ENCODE data around the gene UEVLD.

UEVLD gene

GRCh38 chr11:18536209-18536608 lies 52.3 kb downstream of the UEVLD start:
- Histone ChIP-seq H3K27ac (ENCODE audit: low read depth, low read length, severe bottlenecking) (no peak overlapping the region), H3K4me3 (ENCODE audit: extremely low read depth, insufficient read depth, low read length, poor library complexity, severe bottlenecking) (no peak overlapping the region), H3K36me3 (ENCODE audit: control insufficient read depth, insufficient read depth, low read length) (peaks cover 30% of the 10 kb centered on the region), H3K4me1 (ENCODE audit: control insufficient read depth, insufficient read depth, low read length, poor library complexity, severe bottlenecking) (no peaks in the 10 kb centered on the region), H3K9me3 (ENCODE audit: control insufficient read depth, low read length) (no peaks in the 10 kb centered on the region)
- WGBS, 2 experiments (ENCODE audit: insufficient coverage in 2 of 2) = 71 to 92% methylated on average over 1 of the region's 1 CpG

GRCh38 chr11:18534245-18534644 lies 54.3 kb downstream of the UEVLD start:
- WGBS, 2 experiments (ENCODE audit: insufficient coverage in 2 of 2) = no CpG with 5 or more reads among the region's 1 CpG
- H3K4me1 ChIP-seq (ENCODE audit: control insufficient read depth, insufficient read depth, low read length, poor library complexity, severe bottlenecking) = no peaks in the 10 kb centered on the region
- peaks cover 30% of the 10 kb centered on the region for H3K36me3 ChIP-seq (ENCODE audit: control insufficient read depth, insufficient read depth, low read length)
- no peak overlapping the region for H3K27ac ChIP-seq (ENCODE audit: low read depth, low read length, severe bottlenecking)
- H3K9me3 ChIP-seq (ENCODE audit: control insufficient read depth, low read length) = no peaks in the 10 kb centered on the region
- H3K4me3 ChIP-seq (ENCODE audit: extremely low read depth, insufficient read depth, low read length, poor library complexity, severe bottlenecking) = no peak overlapping the region

GRCh38 chr11:18533365-18533764 lies 55.2 kb downstream of the UEVLD start:
- peaks cover 27% of the 10 kb centered on the region for H3K36me3 ChIP-seq (ENCODE audit: control insufficient read depth, insufficient read depth, low read length)
- no peak overlapping the region for H3K27ac ChIP-seq (ENCODE audit: low read depth, low read length, severe bottlenecking)

GRCh38 chr11:18527512-18527911 lies 61.0 kb downstream of the UEVLD start:
- peaks cover 20% of the 10 kb centered on the region for H3K36me3 ChIP-seq (ENCODE audit: control insufficient read depth, insufficient read depth, low read length)
- H3K9me3 ChIP-seq (ENCODE audit: control insufficient read depth, low read length) = no peaks in the 10 kb centered on the region
- 64 to 67% methylated on average over 4 of the region's 5 CpGs for WGBS, 2 experiments (ENCODE audit: insufficient coverage in 2 of 2)
- H3K4me1 ChIP-seq (ENCODE audit: control insufficient read depth, insufficient read depth, low read length, poor library complexity, severe bottlenecking) = no peaks in the 10 kb centered on the region
- H3K4me3 ChIP-seq (ENCODE audit: extremely low read depth, insufficient read depth, low read length, poor library complexity, severe bottlenecking) = peak overlapping the region; percentile 80
- H3K27ac ChIP-seq (ENCODE audit: low read depth, low read length, severe bottlenecking) = peak overlapping the region; percentile 98

More at GRCh38 chr11:18533365-18533764, 55.2 kb downstream of the UEVLD start:
- WGBS, 2 experiments (ENCODE audit: insufficient coverage in 2 of 2) = 90 to 100% methylated on average over 2 of the region's 3 CpGs
- Histone ChIP-seq H3K4me1 (ENCODE audit: control insufficient read depth, insufficient read depth, low read length, poor library complexity, severe bottlenecking) (no peaks in the 10 kb centered on the region), H3K4me3 (ENCODE audit: extremely low read depth, insufficient read depth, low read length, poor library complexity, severe bottlenecking) (no peak overlapping the region), H3K9me3 (ENCODE audit: control insufficient read depth, low read length) (no peaks in the 10 kb centered on the region)

GRCh38 chr11:18526521-18527296 lies 61.8 kb downstream of the UEVLD start, which contains the start of gene TSG101:
TSS of gene TSG101 (minus strand) at chr11:18526942. CDS start at chr11:18526816, 126 bp downstream.
- no peaks in the 10 kb centered on the region for H3K9me3 ChIP-seq (ENCODE audit: control insufficient read depth, low read length)
- H3K36me3 ChIP-seq (ENCODE audit: control insufficient read depth, insufficient read depth, low read length) = peaks cover 26% of the 10 kb centered on the region
- H3K4me3 ChIP-seq (ENCODE audit: extremely low read depth, insufficient read depth, low read length, poor library complexity, severe bottlenecking) = peak within 1 kb of the TSS; percentile 80
- WGBS, 2 experiments (ENCODE audit: insufficient coverage in 2 of 2) = 0 to 1% methylated on average over 44 to 51 of the region's 57 CpGs
- H3K27ac ChIP-seq (ENCODE audit: low read depth, low read length, severe bottlenecking) = peak within 1 kb of the TSS; percentile 98
- no peaks in the 10 kb centered on the region for H3K4me1 ChIP-seq (ENCODE audit: control insufficient read depth, insufficient read depth, low read length, poor library complexity, severe bottlenecking)

- Histone ChIP-seq H3K27ac (ENCODE audit: low read depth, low read length, severe bottlenecking) (peak overlapping the region; percentile 98), H3K4me3 (ENCODE audit: extremely low read depth, insufficient read depth, low read length, poor library complexity, severe bottlenecking) (peak overlapping the region; percentile 80), H3K9me3 (ENCODE audit: control insufficient read depth, low read length) (no peaks in the 10 kb centered on the region), H3K4me1 (ENCODE audit: control insufficient read depth, insufficient read depth, low read length, poor library complexity, severe bottlenecking) (no peaks in the 10 kb centered on the region), H3K36me3 (ENCODE audit: control insufficient read depth, insufficient read depth, low read length) (peaks cover 28% of the 10 kb centered on the region)
- WGBS, 2 experiments (ENCODE audit: insufficient coverage in 2 of 2) = 0% methylated on average over 1 to 2 of the region's 8 CpGs
These were observed 62.4 kb downstream of the UEVLD start for GRCh38 chr11:18526130-18526520.

- WGBS, 2 experiments (ENCODE audit: insufficient coverage in 2 of 2) = 100% methylated on average over 1 of the region's 1 CpG
- Histone ChIP-seq H3K4me1 (ENCODE audit: control insufficient read depth, insufficient read depth, low read length, poor library complexity, severe bottlenecking) (no peaks in the 10 kb centered on the region), H3K27ac (ENCODE audit: low read depth, low read length, severe bottlenecking) (no peak overlapping the region), H3K36me3 (ENCODE audit: control insufficient read depth, insufficient read depth, low read length) (peaks cover 29% of the 10 kb centered on the region), H3K9me3 (ENCODE audit: control insufficient read depth, low read length) (no peaks in the 10 kb centered on the region), H3K4me3 (ENCODE audit: extremely low read depth, insufficient read depth, low read length, poor library complexity, severe bottlenecking) (no peak overlapping the region)
These were observed 64.3 kb downstream of the UEVLD start for GRCh38 chr11:18524248-18524647.

GRCh38 chr11:18523084-18523483 lies 65.5 kb downstream of the UEVLD start:
- H3K4me1 ChIP-seq (ENCODE audit: control insufficient read depth, insufficient read depth, low read length, poor library complexity, severe bottlenecking) = no peaks in the 10 kb centered on the region
- H3K36me3 ChIP-seq (ENCODE audit: control insufficient read depth, insufficient read depth, low read length) = peaks cover 38% of the 10 kb centered on the region
- WGBS, 2 experiments (ENCODE audit: insufficient coverage in 2 of 2) = 96 to 100% methylated on average over 2 of the region's 3 CpGs
- H3K4me3 ChIP-seq (ENCODE audit: extremely low read depth, insufficient read depth, low read length, poor library complexity, severe bottlenecking) = no peak overlapping the region
- no peak overlapping the region for H3K27ac ChIP-seq (ENCODE audit: low read depth, low read length, severe bottlenecking)
- no peaks in the 10 kb centered on the region for H3K9me3 ChIP-seq (ENCODE audit: control insufficient read depth, low read length)

GRCh38 chr11:18522388-18522787 lies 66.1 kb downstream of the UEVLD start:
- Histone ChIP-seq H3K9me3 (ENCODE audit: control insufficient read depth, low read length) (no peaks in the 10 kb centered on the region), H3K36me3 (ENCODE audit: control insufficient read depth, insufficient read depth, low read length) (peaks cover 40% of the 10 kb centered on the region), H3K4me1 (ENCODE audit: control insufficient read depth, insufficient read depth, low read length, poor library complexity, severe bottlenecking) (no peaks in the 10 kb centered on the region), H3K4me3 (ENCODE audit: extremely low read depth, insufficient read depth, low read length, poor library complexity, severe bottlenecking) (no peak overlapping the region), H3K27ac (ENCODE audit: low read depth, low read length, severe bottlenecking) (no peak overlapping the region)
- WGBS, 2 experiments (ENCODE audit: insufficient coverage in 2 of 2) = 84 to 93% methylated on average over 4 of the region's 4 CpGs

- 96 to 100% methylated on average over 1 to 3 of the region's 3 CpGs for WGBS, 2 experiments (ENCODE audit: insufficient coverage in 2 of 2)
- H3K4me3 ChIP-seq (ENCODE audit: extremely low read depth, insufficient read depth, low read length, poor library complexity, severe bottlenecking) = no peak overlapping the region
- H3K27ac ChIP-seq (ENCODE audit: low read depth, low read length, severe bottlenecking) = no peak overlapping the region
- no peaks in the 10 kb centered on the region for H3K4me1 ChIP-seq (ENCODE audit: control insufficient read depth, insufficient read depth, low read length, poor library complexity, severe bottlenecking)
- H3K9me3 ChIP-seq (ENCODE audit: control insufficient read depth, low read length) = no peaks in the 10 kb centered on the region
- H3K36me3 ChIP-seq (ENCODE audit: control insufficient read depth, insufficient read depth, low read length) = peaks cover 46% of the 10 kb centered on the region
These were observed 67.4 kb downstream of the UEVLD start for GRCh38 chr11:18521122-18521521.

- H3K4me1 ChIP-seq (ENCODE audit: control insufficient read depth, insufficient read depth, low read length, poor library complexity, severe bottlenecking) = peaks cover 3% of the 10 kb centered on the region
These were observed 86.2 kb downstream of the UEVLD start for GRCh38 chr11:18502352-18502751.

More at GRCh38 chr11:18502352-18502751, 86.2 kb downstream of the UEVLD start:
- Histone ChIP-seq H3K9me3 (ENCODE audit: control insufficient read depth, low read length) (no peaks in the 10 kb centered on the region), H3K36me3 (ENCODE audit: control insufficient read depth, insufficient read depth, low read length) (peaks cover 61% of the 10 kb centered on the region), H3K4me3 (ENCODE audit: extremely low read depth, insufficient read depth, low read length, poor library complexity, severe bottlenecking) (no peak overlapping the region), H3K27ac (ENCODE audit: low read depth, low read length, severe bottlenecking) (no peak overlapping the region)
